Measurements from ENCODE around the gene C6orf163.

GRCh38 chr6:87384038-87384437 is 39.4 kb downstream of the C6orf163 start:
- TF ChIP-seq CTCF (IDR thresholded peaks at IDR 0.05; ENCODE audit: borderline replicate concordance, extremely low read depth, low read length, poor library complexity, severe bottlenecking) (no peak), EZH2 (IDR thresholded peaks at IDR 0.05; ENCODE audit: borderline replicate concordance, low read depth, low read length, severe bottlenecking) (no peak)
